SK-N-MC (cell line): Measurements from ENCODE around the gene TFEC.
A peak's percentile ranks its signal among the peaks of the same experiment; 100 is the strongest.

Experiments used
- EZH2 ChIP-seq: fragments of 200-600 bp; sonication (generic); IDR thresholded peaks from one replicate; pipeline ENCODE4 v1.6.1; 2017; ENCODE audit warnings: antibody characterized with exemption
- POLR2AphosphoS5 ChIP-seq: IDR thresholded peaks from 2 replicates; pipeline ENCODE4 v1.6.1; 2012; ENCODE audit warnings: mild to moderate bottlenecking, low read depth, low read length, borderline replicate concordance

- TF ChIP-seq POLR2AphosphoS5, result peak; percentile 38; the same call in 1 of the 2 replicates
- TF ChIP-seq EZH2, result no peak
These were observed at the start of gene TFEC for GRCh38 chr7:116030651-116031276.
